Endothelial cell (in vitro differentiated cells): ENCODE results near the gene CDR2L. TPM values are rescaled to one million over a fixed set of nuclear protein-coding genes. Genes with fewer than 3 reads are reported as not detected.

ENCODE experiments used
- DNase-seq: peaks from one replicate; pipeline ENCODE4 v3.0.0; 2021; ENCODE audit warnings: low spot score
- H3K27ac Mint-ChIP-seq: one replicate; pipeline ENCODE4 v1.8.0; 2021; ENCODE audit warnings: mixed read lengths, inconsistent platforms; ENCODE audit not compliant: unreplicated experiment
- H3K27me3 Mint-ChIP-seq: one replicate; pipeline ENCODE4 v1.8.0; 2021; ENCODE audit warnings: mild to moderate bottlenecking, moderate library complexity, mixed read lengths, inconsistent platforms; ENCODE audit not compliant: unreplicated experiment
- H3K36me3 Mint-ChIP-seq: one replicate; pipeline ENCODE4 v1.8.0; 2021; ENCODE audit warnings: mild to moderate bottlenecking, low read depth, mixed read lengths, inconsistent platforms; ENCODE audit not compliant: unreplicated experiment
- H3K4me1 Mint-ChIP-seq: one replicate; pipeline ENCODE4 v1.8.0; 2021; ENCODE audit warnings: mild to moderate bottlenecking, mixed read lengths, inconsistent platforms; ENCODE audit not compliant: unreplicated experiment
- H3K4me3 Mint-ChIP-seq: one replicate; pipeline ENCODE4 v1.8.0; 2021; ENCODE audit warnings: mild to moderate bottlenecking, mixed read lengths, inconsistent platforms; ENCODE audit not compliant: unreplicated experiment
- H3K9me3 Mint-ChIP-seq: one replicate; pipeline ENCODE4 v1.8.0; 2021; ENCODE audit warnings: mixed read lengths, inconsistent platforms; ENCODE audit not compliant: unreplicated experiment
- total RNA-seq: library from RNA; stranded (reverse); fragmentation: NEBNext Ultra II Directional; extraction: Animal tissue kit (Norgen Biotek cat#: 25700); gene quantifications from one replicate; pipeline ENCODE4 v1.2.1, GENCODE V29; 2021; ENCODE audit not compliant: unreplicated experiment
- TF ChIP-seq, protein P1 (sequence below): fragments of 200-600 bp; sonication (generic); IDR thresholded peaks from one replicate; pipeline ENCODE4 v1.5.0; 2021; ENCODE audit warnings: antibody characterized with exemption; ENCODE audit not compliant: unreplicated experiment

The CDR2L gene
- total RNA-seq, 1 donor from 2014 or later = 33.2 TPM

DNA sequence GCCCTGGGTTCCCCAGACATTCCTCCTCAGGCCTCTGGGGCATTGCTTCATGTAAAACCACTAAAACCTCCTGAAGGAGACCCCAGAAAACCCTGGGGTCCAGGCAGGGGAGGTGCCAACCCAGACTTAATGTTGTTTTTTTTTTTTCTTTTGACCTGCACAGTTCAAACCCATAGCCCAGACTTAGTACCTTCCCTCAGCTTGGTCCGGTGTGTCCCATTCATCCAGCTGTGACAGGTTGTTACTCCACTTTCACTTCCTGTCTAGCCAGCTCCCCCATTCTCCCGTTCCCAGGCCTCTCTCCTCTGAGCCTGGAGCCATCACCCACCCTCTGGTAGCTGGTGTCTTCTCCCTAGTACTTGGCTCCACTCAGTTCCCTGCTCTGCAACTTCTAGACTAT, 4.8 kb downstream of the CDR2L start:
- no peaks in the 10 kb centered on the region for H3K9me3 Mint-ChIP-seq
- no peaks in the 10 kb centered on the region for H3K27me3 Mint-ChIP-seq
- H3K4me3 Mint-ChIP-seq = no peak overlapping the region
- TF ChIP-seq, protein P1, sequence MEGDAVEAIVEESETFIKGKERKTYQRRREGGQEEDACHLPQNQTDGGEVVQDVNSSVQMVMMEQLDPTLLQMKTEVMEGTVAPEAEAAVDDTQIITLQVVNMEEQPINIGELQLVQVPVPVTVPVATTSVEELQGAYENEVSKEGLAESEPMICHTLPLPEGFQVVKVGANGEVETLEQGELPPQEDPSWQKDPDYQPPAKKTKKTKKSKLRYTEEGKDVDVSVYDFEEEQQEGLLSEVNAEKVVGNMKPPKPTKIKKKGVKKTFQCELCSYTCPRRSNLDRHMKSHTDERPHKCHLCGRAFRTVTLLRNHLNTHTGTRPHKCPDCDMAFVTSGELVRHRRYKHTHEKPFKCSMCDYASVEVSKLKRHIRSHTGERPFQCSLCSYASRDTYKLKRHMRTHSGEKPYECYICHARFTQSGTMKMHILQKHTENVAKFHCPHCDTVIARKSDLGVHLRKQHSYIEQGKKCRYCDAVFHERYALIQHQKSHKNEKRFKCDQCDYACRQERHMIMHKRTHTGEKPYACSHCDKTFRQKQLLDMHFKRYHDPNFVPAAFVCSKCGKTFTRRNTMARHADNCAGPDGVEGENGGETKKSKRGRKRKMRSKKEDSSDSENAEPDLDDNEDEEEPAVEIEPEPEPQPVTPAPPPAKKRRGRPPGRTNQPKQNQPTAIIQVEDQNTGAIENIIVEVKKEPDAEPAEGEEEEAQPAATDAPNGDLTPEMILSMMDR = no peak
- peaks cover 5% of the 10 kb centered on the region for H3K36me3 Mint-ChIP-seq
- DNase-seq = no peak
- H3K27ac Mint-ChIP-seq = no peak overlapping the region
- peaks cover 20% of the 10 kb centered on the region for H3K4me1 Mint-ChIP-seq

DNA sequence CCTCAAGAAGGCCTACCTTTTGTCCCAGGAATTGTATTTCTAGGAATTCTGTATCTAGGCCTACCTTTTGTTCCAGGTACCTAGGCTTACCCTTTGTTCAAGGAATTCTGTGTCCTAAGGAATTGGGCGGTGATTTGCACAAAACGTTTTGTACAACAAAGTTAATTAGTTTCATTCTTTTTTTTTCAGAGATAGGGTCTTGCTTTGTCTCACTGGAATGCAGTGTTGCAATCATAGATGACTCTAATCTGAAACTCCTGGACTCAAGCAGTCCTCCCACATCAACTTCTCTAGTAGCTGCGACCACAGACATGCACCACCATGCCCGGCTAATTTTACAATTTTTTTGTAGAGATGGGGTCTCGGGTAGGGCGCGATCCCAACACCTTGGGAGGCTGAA, 7.0 kb downstream of the CDR2L start:
- peak overlapping the region; percentile 25 for H3K4me3 Mint-ChIP-seq
- TF ChIP-seq, protein P1 = no peak
- H3K4me1 Mint-ChIP-seq = peaks cover 18% of the 10 kb centered on the region
- H3K36me3 Mint-ChIP-seq = peaks cover 5% of the 10 kb centered on the region
- DNase-seq = no peak
- H3K9me3 Mint-ChIP-seq = no peaks in the 10 kb centered on the region
- no peaks in the 10 kb centered on the region for H3K27me3 Mint-ChIP-seq
- no peak overlapping the region for H3K27ac Mint-ChIP-seq

DNA sequence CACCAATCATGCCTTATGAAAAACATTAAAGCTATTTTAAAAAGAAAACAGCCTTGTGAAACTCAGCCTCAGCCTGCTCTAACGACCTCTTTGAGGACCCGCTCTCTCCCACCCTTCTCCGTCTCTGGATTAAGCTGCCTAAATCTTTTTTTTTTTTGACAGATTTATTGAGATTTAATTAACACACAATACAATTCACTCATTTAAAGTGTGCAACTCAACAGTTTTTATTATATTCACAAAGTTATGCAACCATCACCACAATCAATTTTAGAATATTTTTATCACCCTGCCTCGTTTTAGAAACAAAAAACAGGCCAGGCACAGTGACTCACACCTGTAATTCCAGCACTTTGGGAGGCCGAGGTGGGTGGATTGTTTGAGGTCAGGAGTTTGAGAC, 8.4 kb downstream of the CDR2L start:
- no peak overlapping the region for H3K27ac Mint-ChIP-seq
- no peak overlapping the region for H3K4me3 Mint-ChIP-seq
- H3K9me3 Mint-ChIP-seq = no peaks in the 10 kb centered on the region
- TF ChIP-seq, protein P1 = no peak
- no peaks in the 10 kb centered on the region for H3K27me3 Mint-ChIP-seq
- H3K4me1 Mint-ChIP-seq = peaks cover 18% of the 10 kb centered on the region
- H3K36me3 Mint-ChIP-seq = peaks cover 5% of the 10 kb centered on the region
- no peak for DNase-seq

DNA sequence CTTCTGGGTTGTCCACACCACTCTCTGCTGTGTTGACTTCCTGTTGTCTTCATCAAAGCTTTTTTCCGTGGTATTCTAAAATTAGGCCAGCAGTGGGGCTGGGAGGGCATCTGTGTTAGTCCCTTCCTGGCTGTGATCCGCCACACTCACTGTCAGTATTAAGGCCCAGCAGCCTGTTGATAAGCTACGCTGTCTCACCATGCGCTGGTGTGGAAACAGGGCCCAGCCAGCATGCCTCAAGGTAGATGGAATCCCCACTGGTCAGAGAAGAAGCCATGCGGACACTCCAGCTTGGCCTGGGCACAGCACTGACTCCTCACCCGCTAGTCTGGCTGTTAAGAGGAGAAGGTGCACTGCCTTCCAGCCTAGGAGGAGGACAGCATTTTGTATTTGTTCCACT, 11.4 kb downstream of the CDR2L start:
- Mint-ChIP-seq H3K27me3 (no peaks in the 10 kb centered on the region), H3K9me3 (no peaks in the 10 kb centered on the region), H3K4me1 (peaks cover 9% of the 10 kb centered on the region), H3K36me3 (peaks cover 10% of the 10 kb centered on the region), H3K4me3 (no peak overlapping the region), H3K27ac (no peak overlapping the region)
- TF ChIP-seq, protein P1 = no peak
- no peak for DNase-seq

DNA sequence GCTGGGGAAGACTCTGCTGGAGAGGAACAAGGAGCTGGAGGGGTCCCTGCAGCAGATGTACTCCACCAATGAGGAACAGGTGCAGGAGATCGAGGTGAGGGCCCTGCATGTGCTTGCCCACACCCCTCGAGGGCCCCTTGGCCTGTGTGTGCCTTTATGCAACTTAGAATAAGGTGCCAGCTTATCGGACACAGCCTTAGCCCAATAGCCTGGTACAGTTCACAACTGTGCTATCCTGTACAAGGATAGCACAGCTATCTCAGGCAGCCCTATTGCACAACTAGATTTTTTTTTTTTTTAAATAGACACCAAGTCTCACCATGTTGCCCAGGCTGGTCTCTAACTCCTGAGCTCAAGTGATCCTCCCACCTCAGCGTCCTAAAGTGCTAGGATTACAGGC, 12.1 kb downstream of the CDR2L start:
- no peak for DNase-seq
- no peak overlapping the region for H3K4me3 Mint-ChIP-seq
- peaks cover 9% of the 10 kb centered on the region for H3K4me1 Mint-ChIP-seq
- peaks cover 15% of the 10 kb centered on the region for H3K36me3 Mint-ChIP-seq
- no peak overlapping the region for H3K27ac Mint-ChIP-seq
- TF ChIP-seq, protein P1 = no peak
- no peaks in the 10 kb centered on the region for H3K9me3 Mint-ChIP-seq
- no peaks in the 10 kb centered on the region for H3K27me3 Mint-ChIP-seq
